ENCODE measurements around the gene ALG9.

GRCh38 chr11:111801135-111801534 is 70.2 kb downstream of the ALG9 start:
- TF ChIP-seq NFIC (IDR thresholded peaks at IDR 0.05) (no peak), CEBPB (IDR thresholded peaks at IDR 0.05) (no peak), EP300 (IDR thresholded peaks at IDR 0.05; ENCODE audit: borderline replicate concordance) (no peak), TCF12 (IDR thresholded peaks at IDR 0.05; ENCODE audit: low read depth) (no peak), EGR1 (IDR thresholded peaks at IDR 0.05) (no peak), CREB1 (IDR thresholded peaks at IDR 0.05; ENCODE audit: low read depth) (no peak), RAD21 (IDR thresholded peaks at IDR 0.05; ENCODE audit: low read depth) (no peak), REST (IDR thresholded peaks at IDR 0.05; ENCODE audit: low read depth) (no peak), YY1 (IDR thresholded peaks at IDR 0.05; ENCODE audit: low read depth) (no peak), FOXM1 (IDR thresholded peaks at IDR 0.05; ENCODE audit: borderline replicate concordance, low read depth) (no peak), TEAD4 (IDR thresholded peaks at IDR 0.05) (no peak)
- TF ChIP-seq, protein P1, sequence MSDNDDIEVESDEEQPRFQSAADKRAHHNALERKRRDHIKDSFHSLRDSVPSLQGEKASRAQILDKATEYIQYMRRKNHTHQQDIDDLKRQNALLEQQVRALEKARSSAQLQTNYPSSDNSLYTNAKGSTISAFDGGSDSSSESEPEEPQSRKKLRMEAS (IDR thresholded peaks at IDR 0.05): no peak

Measured in Ishikawa (cell line).